NCI-H2107 treated with DMSO at 0.1 percent for 48 hours (cell line): ENCODE data around the gene TRMT10C.
A peak's percentile ranks its signal among the peaks of the same experiment; 100 is the strongest.
"Not testable (repeated sequence)": the region's sequence is repeated elsewhere in the genome, so short reads cannot be mapped to it uniquely, and the experiment has no call there.

Experiments
- DNase-seq: peaks from one replicate; lab custom pipeline; 2025; ENCODE audit not compliant: unreplicated experiment; lab: John Stamatoyannopoulos, UW

TRMT10C gene

GRCh38 chr3:101548527-101549105 is 13.1 kb upstream of the TRMT10C start:
- no peak for DNase-seq

GRCh38 chr3:101549473-101549872 is 12.2 kb upstream of the TRMT10C start:
- no peak for DNase-seq

- not testable (repeated sequence) for DNase-seq
These were observed 10.1 kb upstream of the TRMT10C start for GRCh38 chr3:101551359-101552081.

GRCh38 chr3:101553381-101553780 is 8.3 kb upstream of the TRMT10C start:
- not testable (repeated sequence) for DNase-seq

- DNase-seq, result no peak
These were observed 5.6 kb upstream of the TRMT10C start for GRCh38 chr3:101556064-101556463.

GRCh38 chr3:101567528-101568317 is 6.1 kb downstream of the TRMT10C start:
- no peak for DNase-seq

- no peak for DNase-seq
These were observed 9.6 kb downstream of the TRMT10C start for GRCh38 chr3:101571028-101571895.

- DNase-seq, result peak; percentile 97
These were observed 12.1 kb downstream of the TRMT10C start, which contains the start of gene PCNP for GRCh38 chr3:101573449-101574387. Gene PCNP, plus strand, starts transcription at chr3:101574180. Its CDS starts 36 bp downstream, at chr3:101574216.

GRCh38 chr3:101574388-101575112 is 12.9 kb downstream of the TRMT10C start:
- peak; percentile 51 for DNase-seq

GRCh38 chr3:101577286-101577685 is 15.6 kb downstream of the TRMT10C start:
- no peak for DNase-seq

- DNase-seq, result no peak
These were observed 26.9 kb downstream of the TRMT10C start for GRCh38 chr3:101588616-101589015.

- no peak for DNase-seq
These were observed 29.4 kb downstream of the TRMT10C start for GRCh38 chr3:101591071-101591470.

- no peak for DNase-seq
These were observed 41.1 kb downstream of the TRMT10C start for GRCh38 chr3:101602731-101603130.

- no peak for DNase-seq
These were observed 41.5 kb downstream of the TRMT10C start for GRCh38 chr3:101603184-101603583.

- not testable (repeated sequence) for DNase-seq
These were observed 43.7 kb downstream of the TRMT10C start for GRCh38 chr3:101605398-101605797.

- DNase-seq, result no peak
These were observed 49.4 kb downstream of the TRMT10C start for GRCh38 chr3:101611023-101611422.

- not testable (repeated sequence) for DNase-seq
These were observed 51.3 kb downstream of the TRMT10C start for GRCh38 chr3:101613014-101613413.

- no peak for DNase-seq
These were observed 53.9 kb downstream of the TRMT10C start for GRCh38 chr3:101615525-101615924.
